ENCODE measurements around the gene ENDOV.

ENDOV gene

GRCh38 chr17:80468242-80468641 lies 53.3 kb downstream of the ENDOV start:
- no peak for DNase-seq (ENCODE audit: low read depth in 2 of 2)

- DNase-seq (ENCODE audit: low read depth in 2 of 2): no peak
Measured at GRCh38 chr17:80468781-80469493, 54.0 kb downstream of the ENDOV start.

GRCh38 chr17:80469667-80470066 lies 54.7 kb downstream of the ENDOV start:
- no peak for DNase-seq (ENCODE audit: low read depth in 2 of 2)

GRCh38 chr17:80470603-80471002 lies 55.6 kb downstream of the ENDOV start:
- no peak for DNase-seq (ENCODE audit: low read depth in 2 of 2)

GRCh38 chr17:80471922-80472321 lies 57.0 kb downstream of the ENDOV start:
- DNase-seq (ENCODE audit: low read depth in 2 of 2): no peak

- DNase-seq (ENCODE audit: low read depth in 2 of 2): no peak
Measured at GRCh38 chr17:80472996-80473395, 58.0 kb downstream of the ENDOV start.

- no peak for DNase-seq (ENCODE audit: low read depth in 2 of 2)
Measured at GRCh38 chr17:80473701-80474100, 58.7 kb downstream of the ENDOV start.

GRCh38 chr17:80474231-80474960 lies 59.4 kb downstream of the ENDOV start:
- no peak for DNase-seq (ENCODE audit: low read depth in 2 of 2)

GRCh38 chr17:80474961-80475909 lies 60.3 kb downstream of the ENDOV start:
- no peak for DNase-seq (ENCODE audit: low read depth in 2 of 2)

- no peak for DNase-seq (ENCODE audit: low read depth in 2 of 2)
Measured at GRCh38 chr17:80475910-80476876, 61.2 kb downstream of the ENDOV start, which contains the start of gene NPTX1. Gene NPTX1 (minus strand): TSS chr17:80476607. CDS start chr17:80476446, 161 bp downstream.

GRCh38 chr17:80476877-80477646 lies 62.1 kb downstream of the ENDOV start:
- no peak for DNase-seq (ENCODE audit: low read depth in 2 of 2)

GRCh38 chr17:80477647-80478478 lies 62.9 kb downstream of the ENDOV start:
- no peak for DNase-seq (ENCODE audit: low read depth in 2 of 2)

- no peak for DNase-seq (ENCODE audit: low read depth in 2 of 2)
Measured at GRCh38 chr17:80478487-80479245, 63.7 kb downstream of the ENDOV start.

- DNase-seq (ENCODE audit: low read depth in 2 of 2): no peak
Measured at GRCh38 chr17:80479246-80479566, 64.2 kb downstream of the ENDOV start.

- no peak for DNase-seq (ENCODE audit: low read depth in 2 of 2)
Measured at GRCh38 chr17:80480248-80480647, 65.3 kb downstream of the ENDOV start.

GRCh38 chr17:80481284-80482057 lies 66.5 kb downstream of the ENDOV start:
- DNase-seq (ENCODE audit: low read depth in 2 of 2): no peak

GRCh38 chr17:80482058-80482318 lies 67.0 kb downstream of the ENDOV start:
- no peak for DNase-seq (ENCODE audit: low read depth in 2 of 2)
